AG10803 (cell line): Measurements from ENCODE around the gene CCSER1.

Experiments used
- DNase-seq: peaks from one replicate; pipeline ENCODE4 v3.0.0; 2010; ENCODE audit warnings: low read depth
- H3K4me3 ChIP-seq: 2 replicates; pipeline ENCODE4 v1.5.1; 2011; ENCODE audit warnings: mild to moderate bottlenecking, low read length, control low read depth
- CTCF ChIP-seq: conservative IDR thresholded peaks from 2 replicates; pipeline ENCODE4 v1.5.1; 2011; ENCODE audit warnings: mild to moderate bottlenecking, low read length, control low read depth, inconsistent platforms

Gene CCSER1

GRCh38 chr4:90982813-90983212, 855.6 kb downstream of the CCSER1 start:
- no peak for TF ChIP-seq CTCF
- H3K4me3 ChIP-seq, result no peak overlapping the region
- no peak for DNase-seq

- no peak overlapping the region for H3K4me3 ChIP-seq
- no peak for TF ChIP-seq CTCF
- DNase-seq, result no peak
Observed at GRCh38 chr4:90990284-90990683, 863.1 kb downstream of the CCSER1 start.

DNA sequence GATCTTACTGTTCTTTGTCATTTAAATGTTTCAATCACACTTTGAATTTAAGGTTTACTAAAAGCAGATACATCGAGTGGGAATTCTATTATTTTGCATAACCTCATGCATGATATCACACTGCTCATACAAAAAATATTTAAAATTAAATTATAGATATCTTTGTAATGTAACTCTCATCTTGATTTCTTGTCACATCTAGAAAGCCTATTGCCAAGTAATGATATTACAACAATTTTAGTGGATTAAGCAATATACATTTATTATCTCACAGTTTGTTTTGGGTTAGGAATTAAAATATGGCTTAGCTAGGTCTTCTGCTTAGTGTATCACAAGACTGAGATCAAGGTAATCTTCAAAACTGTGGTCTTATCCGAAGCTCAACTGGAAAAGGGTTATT, 865.0 kb downstream of the CCSER1 start:
- DNase-seq, result no peak
- no peak overlapping the region for H3K4me3 ChIP-seq
- no peak for TF ChIP-seq CTCF

DNA sequence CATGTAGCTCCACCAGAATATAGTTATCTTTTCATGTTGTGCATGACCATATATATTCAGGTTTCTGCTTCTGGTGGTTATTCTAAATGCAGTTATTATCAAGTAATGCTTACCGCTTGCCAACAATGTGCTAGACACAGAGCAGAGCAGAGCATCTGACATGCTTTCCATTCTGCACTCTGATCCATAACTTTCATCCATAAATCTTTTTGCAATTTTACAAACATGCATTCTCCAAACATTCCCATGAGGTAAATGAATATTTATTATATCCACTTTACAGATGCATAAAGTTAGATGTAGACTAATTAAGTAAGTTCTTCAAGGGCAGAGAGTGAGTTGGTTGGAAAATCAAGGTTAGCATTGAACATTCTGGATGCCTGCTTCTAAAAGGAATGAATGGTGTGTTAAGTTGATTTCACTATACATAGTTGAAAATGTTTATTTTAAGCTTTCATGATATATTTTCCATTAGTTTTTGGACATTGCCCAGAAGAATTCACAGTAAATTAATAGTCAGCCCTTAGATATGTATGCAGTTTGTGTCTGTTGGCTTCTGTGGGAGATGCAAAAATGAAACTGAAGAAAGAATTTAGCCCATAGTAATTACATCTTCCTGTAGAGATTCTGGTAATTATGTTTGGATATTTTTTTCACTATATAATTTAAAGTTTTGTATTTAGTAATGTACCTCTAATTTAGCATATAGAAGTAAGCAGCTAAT, 867.8 kb downstream of the CCSER1 start:
- TF ChIP-seq CTCF, result no peak
- DNase-seq, result no peak
- H3K4me3 ChIP-seq, result no peak overlapping the region

DNA sequence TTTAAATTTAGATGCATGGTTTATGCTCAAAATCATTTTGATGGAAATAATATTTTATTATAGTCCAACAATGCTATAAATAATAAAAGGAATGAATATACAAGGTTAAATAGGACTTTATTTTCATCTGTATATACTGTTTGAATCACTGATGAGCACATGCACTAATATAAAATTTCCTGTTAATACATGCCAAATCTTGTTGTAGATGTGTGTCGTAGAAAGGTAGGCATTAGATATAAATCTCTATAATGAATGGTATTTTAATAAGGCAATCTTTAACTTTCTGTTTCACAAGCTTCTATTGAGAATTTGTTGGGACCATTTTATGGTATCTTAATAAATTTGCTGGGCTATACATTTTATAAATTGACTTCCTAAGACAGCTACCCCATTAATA, 868.8 kb downstream of the CCSER1 start:
- DNase-seq, result no peak
- TF ChIP-seq CTCF, result no peak

GRCh38 chr4:90996813-90997212, 869.6 kb downstream of the CCSER1 start:
- no peak for TF ChIP-seq CTCF
- DNase-seq, result no peak
- no peak overlapping the region for H3K4me3 ChIP-seq

More for the DNA sequence above, 868.8 kb downstream of the CCSER1 start:
- no peak overlapping the region for H3K4me3 ChIP-seq

- no peak overlapping the region for H3K4me3 ChIP-seq
- no peak for TF ChIP-seq CTCF
- no peak for DNase-seq
Observed at GRCh38 chr4:91015861-91016260, 888.7 kb downstream of the CCSER1 start.
